ENCODE measurements around the gene C2CD2.

DNA sequence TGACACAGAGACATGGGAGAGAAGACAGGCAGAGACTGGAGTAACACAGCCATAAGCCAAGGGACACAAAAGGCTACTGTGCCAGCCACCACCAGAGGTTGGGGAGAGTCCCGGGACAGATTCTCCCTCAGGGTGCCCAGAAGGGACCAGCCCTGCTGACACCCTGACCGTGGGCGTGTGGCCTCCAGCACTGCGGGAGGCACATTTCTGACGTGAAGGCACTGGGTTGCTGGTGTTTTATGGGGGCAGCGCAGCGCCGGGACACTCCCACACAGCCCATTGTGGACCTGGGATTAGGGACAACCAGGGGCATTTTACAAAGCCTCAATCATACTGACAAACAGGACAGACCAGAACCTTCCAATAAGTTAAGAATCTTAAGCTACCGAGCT, 100.9 kb downstream of the C2CD2 start:
- no peak for TF ChIP-seq RAD21 (IDR thresholded peaks at IDR 0.05; ENCODE audit: low read length)
- TF ChIP-seq CTCF (conservative IDR thresholded peaks at IDR 0.05; ENCODE audit: low read depth, low read length) = no peak
- no peak for TF ChIP-seq MXI1 (IDR thresholded peaks at IDR 0.05; ENCODE audit: borderline replicate concordance, low read depth, low read length)
- TF ChIP-seq POLR2A (IDR thresholded peaks at IDR 0.05; ENCODE audit: low read depth, low read length) = no peak
- TF ChIP-seq RFX5 (IDR thresholded peaks at IDR 0.05; ENCODE audit: low read depth, low read length) = no peak
- TF ChIP-seq RCOR1 (IDR thresholded peaks at IDR 0.05; ENCODE audit: insufficient replicate concordance, low read length) = no peak
- no peak for TF ChIP-seq NFE2L2 (IDR thresholded peaks at IDR 0.05; ENCODE audit: low read depth, low read length)
- TF ChIP-seq, protein P1, sequence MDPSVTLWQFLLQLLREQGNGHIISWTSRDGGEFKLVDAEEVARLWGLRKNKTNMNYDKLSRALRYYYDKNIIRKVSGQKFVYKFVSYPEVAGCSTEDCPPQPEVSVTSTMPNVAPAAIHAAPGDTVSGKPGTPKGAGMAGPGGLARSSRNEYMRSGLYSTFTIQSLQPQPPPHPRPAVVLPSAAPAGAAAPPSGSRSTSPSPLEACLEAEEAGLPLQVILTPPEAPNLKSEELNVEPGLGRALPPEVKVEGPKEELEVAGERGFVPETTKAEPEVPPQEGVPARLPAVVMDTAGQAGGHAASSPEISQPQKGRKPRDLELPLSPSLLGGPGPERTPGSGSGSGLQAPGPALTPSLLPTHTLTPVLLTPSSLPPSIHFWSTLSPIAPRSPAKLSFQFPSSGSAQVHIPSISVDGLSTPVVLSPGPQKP (IDR thresholded peaks at IDR 0.05; ENCODE audit: borderline replicate concordance, low read depth, low read length) = no peak
- no peak for TF ChIP-seq USF2 (IDR thresholded peaks at IDR 0.05; ENCODE audit: low read depth, low read length)
- no peak for TF ChIP-seq BHLHE40 (IDR thresholded peaks at IDR 0.05; ENCODE audit: low read depth, low read length)
- TF ChIP-seq CHD1 (IDR thresholded peaks at IDR 0.05; ENCODE audit: low read depth, low read length) = no peak
- TF ChIP-seq MAFK (IDR thresholded peaks at IDR 0.05; ENCODE audit: low read depth, low read length) = no peak
- no peak for TF ChIP-seq SMC3 (IDR thresholded peaks at IDR 0.05; ENCODE audit: low read depth, low read length)
- no peak for TF ChIP-seq MAZ (IDR thresholded peaks at IDR 0.05; ENCODE audit: borderline replicate concordance, low read depth, low read length)
